GM21360 (cell line): ENCODE measurements around the gene NT5C3A.
"Not testable (repeated sequence)": the region's sequence is repeated elsewhere in the genome, so short reads cannot be mapped to it uniquely, and the experiment has no call there.

Source experiments
- ATAC-seq: cut with Tn5 transposase; IDR thresholded peaks from one replicate; pipeline ENCODE4 v1.9.1; 2021; ENCODE audit warnings: mild to moderate bottlenecking, moderate library complexity; ENCODE audit not compliant: unreplicated experiment

The NT5C3A gene

GRCh38 chr7:33062023-33062781, at the start of gene NT5C3A:
TSS of gene NT5C3A (minus strand) at chr7:33062776. CDS start at chr7:33062705, 71 bp downstream.
- ATAC-seq, result peak; percentile 1

- ATAC-seq, result no peak
Measured at GRCh38 chr7:33111614-33112013, 49.0 kb upstream of the NT5C3A start.

- no peak for ATAC-seq
Measured at GRCh38 chr7:33109758-33110238, 47.2 kb upstream of the NT5C3A start.

GRCh38 chr7:33109005-33109757, 46.6 kb upstream of the NT5C3A start, which contains the start of gene RP9:
TSS of gene RP9 (minus strand) at chr7:33109404. CDS start at chr7:33109372, 32 bp downstream.
- ATAC-seq, result peak; percentile 90

- peak; percentile 4 for ATAC-seq
Measured at GRCh38 chr7:33108554-33109004, 46.0 kb upstream of the NT5C3A start.

- ATAC-seq, result no peak
Measured at GRCh38 chr7:33107136-33108066, 44.8 kb upstream of the NT5C3A start.

GRCh38 chr7:33101906-33102305, 39.3 kb upstream of the NT5C3A start:
- no peak for ATAC-seq

- ATAC-seq, result no peak
Measured at GRCh38 chr7:33100770-33101169, 38.2 kb upstream of the NT5C3A start.

- no peak for ATAC-seq
Measured at GRCh38 chr7:33099154-33099940, 36.8 kb upstream of the NT5C3A start.

- not testable (repeated sequence) for ATAC-seq
Measured at GRCh38 chr7:33094745-33095275, 32.2 kb upstream of the NT5C3A start.

- no peak for ATAC-seq
Measured at GRCh38 chr7:33093266-33093665, 30.7 kb upstream of the NT5C3A start.

- ATAC-seq, result no peak
Measured at GRCh38 chr7:33091641-33092191, 29.1 kb upstream of the NT5C3A start.

- ATAC-seq, result no peak
Measured at GRCh38 chr7:33091111-33091531, 28.5 kb upstream of the NT5C3A start.

- ATAC-seq, result no peak
Measured at GRCh38 chr7:33089142-33089541, 26.6 kb upstream of the NT5C3A start.

GRCh38 chr7:33087858-33088257, 25.3 kb upstream of the NT5C3A start:
- ATAC-seq, result no peak

- no peak for ATAC-seq
Measured at GRCh38 chr7:33087356-33087755, 24.8 kb upstream of the NT5C3A start.

GRCh38 chr7:33079763-33080690, 17.5 kb upstream of the NT5C3A start:
- ATAC-seq, result no peak

- no peak for ATAC-seq
Measured at GRCh38 chr7:33079096-33079495, 16.5 kb upstream of the NT5C3A start.
